Fibroblast of lung (primary cell): ENCODE data around the gene MRPS15. TPM values are rescaled to one million over a fixed set of nuclear protein-coding genes. Genes with fewer than 3 reads are reported as not detected.
A peak's percentile ranks its signal among the peaks of the same experiment; 100 is the strongest.

Experiments
- DNase-seq, 2 donors: peaks; one replicate each; pipeline versions ENCODE4 v3.0.0 to v3.0.0-alpha.2; 2010; ENCODE audit warnings: low read depth in 2 of 2
- H2AFZ ChIP-seq: 2 replicates; pipeline ENCODE4 v1.5.1; 2012; ENCODE audit warnings: low read length, control low read depth, inconsistent platforms
- H3K27ac ChIP-seq: 2 replicates; pipeline ENCODE4 v1.5.1; 2011; ENCODE audit warnings: low read length, control low read depth; ENCODE audit not compliant: insufficient read depth
- H3K27me3 ChIP-seq: 2 replicates; pipeline ENCODE4 v1.5.1; 2011; ENCODE audit warnings: mild to moderate bottlenecking, low read length; ENCODE audit not compliant: control insufficient read depth, insufficient read depth
- H3K36me3 ChIP-seq: 2 replicates; pipeline ENCODE4 v1.5.1; 2011; ENCODE audit warnings: low read length; ENCODE audit not compliant: control insufficient read depth, insufficient read depth
- H3K4me1 ChIP-seq: 2 replicates; pipeline ENCODE4 v1.5.1; 2011; ENCODE audit warnings: low read length; ENCODE audit not compliant: control insufficient read depth, insufficient read depth; ENCODE audit errors: extremely low read depth
- H3K4me2 ChIP-seq: 2 replicates; pipeline ENCODE4 v1.5.1; 2011; ENCODE audit warnings: low read length, control low read depth; ENCODE audit not compliant: insufficient read depth; ENCODE audit errors: extremely low read depth
- H3K4me3 ChIP-seq, 4 experiments: fragments of 200-600 bp in 1 of 4; sonication (generic) in 1 of 4; replicated peaks in 1 of 4; 2 replicates each; pipeline ENCODE4 v1.5.1; 2011 to 2016; ENCODE audit warnings: low read length in 4 of 4, low read depth in 3 of 4, mild to moderate bottlenecking in 3 of 4, control low read depth in 2 of 4, inconsistent platforms in 1 of 4, mixed read lengths in 1 of 4; ENCODE audit not compliant: insufficient read depth in 1 of 4; ENCODE audit errors: control extremely low read depth in 1 of 4
- H3K79me2 ChIP-seq: 2 replicates; pipeline ENCODE4 v1.5.1; 2012; ENCODE audit warnings: mild to moderate bottlenecking, low read length, inconsistent platforms; ENCODE audit not compliant: control insufficient read depth, insufficient read depth
- H3K9ac ChIP-seq: 2 replicates; pipeline ENCODE4 v1.5.1; 2011; ENCODE audit warnings: mild to moderate bottlenecking, low read length, control low read depth; ENCODE audit not compliant: insufficient read depth
- H3K9me3 ChIP-seq: 2 replicates; pipeline ENCODE4 v1.5.1; 2012; ENCODE audit warnings: low read depth, low read length; ENCODE audit not compliant: control insufficient read depth, insufficient read depth
- H4K20me1 ChIP-seq: 2 replicates; pipeline ENCODE4 v1.5.1; 2011; ENCODE audit warnings: low read length; ENCODE audit not compliant: control insufficient read depth, insufficient read depth; ENCODE audit errors: extremely low read depth
- CTCF ChIP-seq, 2 donors: IDR thresholded peaks in 1 of 2; conservative IDR thresholded peaks in 1 of 2; 1 replicate in 1 of 2; 2 replicates in 1 of 2; pipeline ENCODE4 v1.5.1; 2011 to 2012; ENCODE audit warnings: low read length in 2 of 2, control low read depth in 1 of 2, inconsistent platforms in 1 of 2, low read depth in 1 of 2, mild to moderate bottlenecking in 1 of 2
- EZH2 ChIP-seq: IDR thresholded peaks from 2 replicates; pipeline ENCODE4 v1.5.1; 2012; ENCODE audit warnings: low read length, control low read depth, mild to moderate bottlenecking; ENCODE audit errors: missing control alignments
- polyA plus RNA-seq, 2 donors: library from polyadenylated mRNA; depleted of rRNA in 1 of 2; stranded (reverse) in 1 of 2; unstranded in 1 of 2; fragments of >200 nt; gene quantifications; 2 replicates each; pipeline ENCODE4 v1.2.1, GENCODE V29; 2011 to 2012; ENCODE audit warnings: missing spikeins in 1 of 2
- total RNA-seq: library from RNA; depleted of rRNA; stranded (reverse); fragments of >200 nt; gene quantifications from 2 replicates; pipeline ENCODE4 v1.2.1, GENCODE V29; 2014

MRPS15 gene
- total and polyA plus RNA-seq, 2 donors (not counting 1 experiment from before 2014, with no cell fraction given) = 75.5 to 99.1 TPM

GRCh38 chr1:36447450-36447849 is 16.7 kb downstream of the MRPS15 start:
- H3K79me2 ChIP-seq = no peaks in the 10 kb centered on the region
- no peak overlapping the region for H3K4me3 ChIP-seq
- H3K27me3 ChIP-seq = no peaks in the 10 kb centered on the region
- no peaks in the 10 kb centered on the region for H4K20me1 ChIP-seq
- H3K27ac ChIP-seq = no peak overlapping the region
- H3K36me3 ChIP-seq = no peaks in the 10 kb centered on the region
- H3K9me3 ChIP-seq = no peaks in the 10 kb centered on the region
- DNase-seq = no peak
- no peak overlapping the region for H2AFZ ChIP-seq
- H3K9ac ChIP-seq = no peak overlapping the region
- no peaks in the 10 kb centered on the region for H3K4me1 ChIP-seq
- no peak overlapping the region for H3K4me2 ChIP-seq
- TF ChIP-seq CTCF (conservative IDR thresholded peaks at IDR 0.05 in 1 of 2, IDR thresholded peaks at IDR 0.05 in 1 of 2; ENCODE audit: low read depth in 1 of 2, low read length in 2 of 2) (no peak), EZH2 (no peak)

GRCh38 chr1:36446746-36447145 is 17.4 kb downstream of the MRPS15 start:
- H3K4me1 ChIP-seq = no peaks in the 10 kb centered on the region

GRCh38 chr1:36446271-36446670 is 17.9 kb downstream of the MRPS15 start:
- no peaks in the 10 kb centered on the region for H3K9me3 ChIP-seq
- no peak overlapping the region for H2AFZ ChIP-seq
- no peaks in the 10 kb centered on the region for H3K79me2 ChIP-seq
- no peaks in the 10 kb centered on the region for H3K36me3 ChIP-seq
- no peak overlapping the region for H3K27ac ChIP-seq
- no peak overlapping the region for H3K4me2 ChIP-seq
- no peaks in the 10 kb centered on the region for H3K4me1 ChIP-seq
- peak in 1 of 2 donors; percentile 9 for TF ChIP-seq CTCF (conservative IDR thresholded peaks at IDR 0.05 in 1 of 2, IDR thresholded peaks at IDR 0.05 in 1 of 2; ENCODE audit: low read depth in 1 of 2, low read length in 2 of 2)
- TF ChIP-seq EZH2 = no peak
- no peaks in the 10 kb centered on the region for H4K20me1 ChIP-seq
- H3K9ac ChIP-seq = no peak overlapping the region
- no peak overlapping the region for H3K4me3 ChIP-seq
- no peak for DNase-seq
- H3K27me3 ChIP-seq = no peaks in the 10 kb centered on the region

More at GRCh38 chr1:36446746-36447145, 17.4 kb downstream of the MRPS15 start:
- no peak overlapping the region for H3K4me3 ChIP-seq
- H2AFZ ChIP-seq = no peak overlapping the region
- no peaks in the 10 kb centered on the region for H3K36me3 ChIP-seq
- no peak overlapping the region for H3K27ac ChIP-seq
- no peaks in the 10 kb centered on the region for H4K20me1 ChIP-seq
- no peaks in the 10 kb centered on the region for H3K9me3 ChIP-seq
- DNase-seq = no peak
- H3K9ac ChIP-seq = no peak overlapping the region
- H3K4me2 ChIP-seq = no peak overlapping the region
- no peaks in the 10 kb centered on the region for H3K79me2 ChIP-seq
- no peaks in the 10 kb centered on the region for H3K27me3 ChIP-seq
- TF ChIP-seq CTCF (conservative IDR thresholded peaks at IDR 0.05 in 1 of 2, IDR thresholded peaks at IDR 0.05 in 1 of 2; ENCODE audit: low read depth in 1 of 2, low read length in 2 of 2) = no peak
- TF ChIP-seq EZH2 = no peak
